OCI-LY3 (cell line): ENCODE measurements around the gene AK9.

Source experiments
- EZH2phosphoT487 ChIP-seq: fragments of 200-600 bp; shearing (Covaris generic); IDR thresholded peaks from 2 replicates; pipeline ENCODE4 v1.6.1; 2018; ENCODE audit warnings: antibody characterized with exemption, mixed run types, low read depth
- TF ChIP-seq, protein P1 (sequence below): fragments of 200-600, 300-600 bp; sonication (generic); IDR thresholded peaks from 2 replicates; pipeline ENCODE4 v1.5.1; 2014; ENCODE audit warnings: antibody characterized with exemption, low read length, low read depth

GRCh38 chr6:109477184-109477583 is 213.8 kb downstream of the AK9 start:
- TF ChIP-seq, protein P1, sequence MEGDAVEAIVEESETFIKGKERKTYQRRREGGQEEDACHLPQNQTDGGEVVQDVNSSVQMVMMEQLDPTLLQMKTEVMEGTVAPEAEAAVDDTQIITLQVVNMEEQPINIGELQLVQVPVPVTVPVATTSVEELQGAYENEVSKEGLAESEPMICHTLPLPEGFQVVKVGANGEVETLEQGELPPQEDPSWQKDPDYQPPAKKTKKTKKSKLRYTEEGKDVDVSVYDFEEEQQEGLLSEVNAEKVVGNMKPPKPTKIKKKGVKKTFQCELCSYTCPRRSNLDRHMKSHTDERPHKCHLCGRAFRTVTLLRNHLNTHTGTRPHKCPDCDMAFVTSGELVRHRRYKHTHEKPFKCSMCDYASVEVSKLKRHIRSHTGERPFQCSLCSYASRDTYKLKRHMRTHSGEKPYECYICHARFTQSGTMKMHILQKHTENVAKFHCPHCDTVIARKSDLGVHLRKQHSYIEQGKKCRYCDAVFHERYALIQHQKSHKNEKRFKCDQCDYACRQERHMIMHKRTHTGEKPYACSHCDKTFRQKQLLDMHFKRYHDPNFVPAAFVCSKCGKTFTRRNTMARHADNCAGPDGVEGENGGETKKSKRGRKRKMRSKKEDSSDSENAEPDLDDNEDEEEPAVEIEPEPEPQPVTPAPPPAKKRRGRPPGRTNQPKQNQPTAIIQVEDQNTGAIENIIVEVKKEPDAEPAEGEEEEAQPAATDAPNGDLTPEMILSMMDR: no peak
- TF ChIP-seq EZH2phosphoT487: no peak
